HG03139 (cell line): Measurements from ENCODE around the gene SPDYE5.

Experiments
- ATAC-seq: cut with Tn5 transposase; IDR thresholded peaks from one replicate; pipeline ENCODE4 v1.9.1; 2021; ENCODE audit not compliant: unreplicated experiment

The SPDYE5 gene

DNA sequence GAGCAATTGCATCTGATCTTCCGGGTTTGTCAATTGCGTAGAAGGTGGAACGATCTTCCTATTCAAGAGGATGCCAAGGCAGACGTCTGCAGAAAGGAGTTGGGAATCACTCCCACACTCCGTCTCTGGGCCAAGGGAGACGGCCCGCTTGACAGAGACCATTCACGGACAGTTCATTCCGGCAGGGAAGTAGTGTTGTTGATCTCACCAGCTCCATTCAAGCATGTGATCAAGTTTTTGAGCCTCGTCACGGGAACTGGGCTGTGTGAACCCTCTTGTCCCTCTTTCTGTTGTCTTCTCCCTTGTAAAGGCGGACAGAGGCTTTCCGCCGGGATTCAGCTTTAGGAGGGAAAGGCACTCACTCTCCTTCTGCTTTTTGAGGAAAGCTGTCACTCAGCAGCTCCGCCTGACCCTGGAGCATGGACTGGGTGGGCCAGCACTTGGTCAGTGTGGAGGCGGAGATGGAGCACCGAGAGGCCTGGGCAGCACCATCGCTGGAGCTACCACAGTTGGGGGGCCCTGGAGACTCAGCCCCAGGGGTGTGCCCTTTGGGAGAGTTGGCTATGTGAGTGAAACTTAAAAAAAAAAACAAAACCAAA, 44.9 kb downstream of the SPDYE5 start:
- no peak for ATAC-seq

DNA sequence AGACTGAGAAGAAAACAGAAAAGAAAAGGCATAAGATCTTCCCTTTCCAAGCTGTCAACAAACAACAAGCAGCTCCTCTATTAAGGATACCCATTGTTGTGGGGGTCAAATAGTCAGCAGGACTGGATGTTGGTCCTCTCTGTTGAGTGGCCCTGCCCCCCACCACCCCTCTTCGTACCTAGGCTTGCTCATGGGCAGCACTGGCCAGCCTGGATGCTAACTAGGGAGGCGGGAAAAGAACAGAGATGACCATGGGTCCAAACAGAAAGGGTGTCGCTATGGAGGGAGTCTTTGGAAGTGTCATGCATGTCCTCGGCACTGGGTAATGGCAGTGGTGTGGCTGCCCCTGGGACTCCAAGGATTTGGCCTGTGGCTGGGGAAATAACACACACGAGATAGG, 45.6 kb downstream of the SPDYE5 start:
- ATAC-seq, result no peak

DNA sequence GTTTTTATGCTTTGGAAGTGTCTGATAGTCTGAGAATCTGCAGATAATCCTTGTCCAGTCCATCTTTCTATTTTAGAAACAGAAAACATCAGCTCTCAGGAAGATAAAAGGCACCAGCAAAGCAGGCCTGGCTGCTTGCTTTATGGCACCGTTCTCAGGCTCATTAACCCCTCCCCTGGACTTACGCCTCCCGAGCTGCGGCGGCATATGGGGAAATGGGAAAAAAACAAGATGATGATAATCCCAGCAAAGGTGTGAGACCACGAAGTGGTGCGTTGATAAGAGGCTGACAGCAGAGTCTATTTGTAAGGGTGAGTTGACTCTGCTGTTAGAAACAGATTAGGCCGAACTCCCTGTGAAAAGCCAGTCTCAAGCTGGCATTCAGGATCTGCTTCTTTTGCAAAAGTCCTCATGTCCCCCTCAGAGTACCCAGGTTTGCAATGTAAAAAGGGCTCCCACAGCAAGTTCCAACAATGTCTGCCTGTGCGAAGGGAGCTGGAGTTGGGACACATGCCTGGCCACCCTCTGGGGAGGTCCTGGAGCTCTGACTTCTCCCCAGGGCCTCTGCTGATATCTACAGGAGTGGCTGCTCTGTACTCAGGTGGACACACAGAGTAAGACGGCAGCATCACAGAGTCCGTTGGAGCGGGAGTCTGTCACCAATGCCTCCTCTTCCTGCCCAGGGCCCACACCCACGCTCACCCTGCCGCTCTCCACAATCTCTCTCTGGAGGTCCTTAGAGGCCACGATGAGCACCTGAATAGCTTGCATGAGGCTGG, 54.3 kb downstream of the SPDYE5 start:
- ATAC-seq, result no peak
